K562 (cell line): ENCODE results near the gene ISYNA1. TPM values are rescaled to one million over a fixed set of nuclear protein-coding genes. Genes with fewer than 3 reads are reported as not detected.

Experiments used
- ARHGAP35 ChIP-seq: fragments of 450-650 bp; IDR thresholded peaks from 2 replicates; pipeline ENCODE4 v1.6.1; 2018; ENCODE audit not compliant: partially characterized antibody
- ARID2 ChIP-seq: fragments of 450-650 bp; IDR thresholded peaks from 2 replicates; pipeline ENCODE4 v1.6.1; 2017; ENCODE audit warnings: antibody characterized with exemption, mild to moderate bottlenecking
- CREB1 ChIP-seq, 2 experiments: sonication (generic) in 1 of 2; formaldehyde crosslinking in 1 of 2; IDR thresholded peaks; 2 replicates each; pipeline versions ENCODE4 v1.6.1 to v1.8.0; 2012 to 2022; ENCODE audit warnings: inconsistent platforms in 1 of 2, mild to moderate bottlenecking in 1 of 2, missing genetic modification reagents in 1 of 2, moderate library complexity in 1 of 2
- DIDO1 ChIP-seq: fragments of 450-650 bp; IDR thresholded peaks from 2 replicates; pipeline ENCODE4 v1.6.1; 2016; ENCODE audit warnings: low read depth, missing biosample characterization, missing genetic modification characterization
- DNMT1 ChIP-seq: fragments of 450-650 bp; IDR thresholded peaks from 2 replicates; pipeline ENCODE4 v1.6.1; 2016; ENCODE audit warnings: antibody characterized with exemption, mild to moderate bottlenecking
- DPF2 ChIP-seq: fragments of 450-650 bp; IDR thresholded peaks from 2 replicates; pipeline ENCODE4 v1.6.1; 2016
- ETS2 ChIP-seq: IDR thresholded peaks from 2 replicates; pipeline ENCODE4 v1.6.1; 2016; ENCODE audit warnings: borderline replicate concordance, missing genetic modification characterization, mild to moderate bottlenecking, moderate library complexity, missing compliant biosample characterization; ENCODE audit not compliant: poor library complexity, severe bottlenecking
- HDGF ChIP-seq: fragments of 450-650 bp; IDR thresholded peaks from 2 replicates; pipeline ENCODE4 v1.6.1; 2016
- KLF1 ChIP-seq: fragments of 450-650 bp; IDR thresholded peaks from 2 replicates; pipeline ENCODE4 v1.6.1; 2016; ENCODE audit warnings: missing genetic modification characterization, missing compliant biosample characterization
- MXI1 ChIP-seq: IDR thresholded peaks from 2 replicates; pipeline ENCODE4 v1.6.1; 2011; ENCODE audit warnings: low read depth, mild to moderate bottlenecking, improper control_type of control experiment, low read length
- NCOA1 ChIP-seq: fragments of 450-650 bp; IDR thresholded peaks from 2 replicates; pipeline ENCODE4 v1.6.1; 2016; ENCODE audit warnings: low read depth
- PKNOX1 ChIP-seq: fragments of 450-650 bp; IDR thresholded peaks from 2 replicates; pipeline ENCODE4 v1.6.1; 2016
- RBM17 ChIP-seq: fragments of 200-400 bp; formaldehyde crosslinking; IDR thresholded peaks from 2 replicates; pipeline ENCODE4 v1.6.1; 2017; ENCODE audit warnings: low read depth, mild to moderate bottlenecking, low read length, borderline replicate concordance
- RHOXF2B ChIP-seq: fragments of 250-450 bp; sonication (Bioruptor Pico); conservative IDR thresholded peaks from 2 replicates; pipeline ENCODE4 v1.5.1; 2021
- SIX5 ChIP-seq, 2 experiments: IDR thresholded peaks; 2 replicates each; pipeline ENCODE4 v1.6.1; 2011; ENCODE audit warnings: low read length in 2 of 2, borderline replicate concordance in 1 of 2, low read depth in 1 of 2, mild to moderate bottlenecking in 1 of 2, moderate library complexity in 1 of 2; ENCODE audit not compliant: insufficient read depth in 1 of 2
- SMAD2 ChIP-seq: fragments of 150-350 bp; IDR thresholded peaks from 2 replicates; pipeline ENCODE4 v1.6.1; 2014; ENCODE audit warnings: low read depth, mild to moderate bottlenecking, low read length
- TBL1XR1 ChIP-seq, 2 experiments: IDR thresholded peaks; 2 replicates each; pipeline ENCODE4 v1.6.1; 2012; ENCODE audit warnings: improper control_type of control experiment in 2 of 2, low read length in 2 of 2, mild to moderate bottlenecking in 1 of 2
- TCFL5 ChIP-seq: fragments of 250-450 bp; sonication (Bioruptor Pico); conservative IDR thresholded peaks from 2 replicates; pipeline ENCODE4 v1.6.1; 2021; ENCODE audit warnings: mild to moderate bottlenecking, moderate library complexity, matching md5 sums
- TFAM ChIP-seq: fragments of 250-450 bp; sonication (Bioruptor Pico); conservative IDR thresholded peaks from 2 replicates; pipeline ENCODE4 v1.5.0; 2021; ENCODE audit warnings: mild to moderate bottlenecking, moderate library complexity
- ZNF584 ChIP-seq: fragments of 200-800 bp; sonication (Bioruptor generic); IDR thresholded peaks from 2 replicates; pipeline ENCODE4 v1.6.1; 2016; ENCODE audit warnings: low read depth, mild to moderate bottlenecking, missing genetic modification characterization, missing compliant biosample characterization
- polyA plus RNA-seq, 8 experiments: library from polyadenylated mRNA; depleted of rRNA in 4 of 8; stranded (reverse) in 5 of 8; unstranded in 3 of 8; fragments of >200 nt; fragmentation: Nextera tagmentation in 2 of 8; fragmentation: Illumina TruSeq in 1 of 8; extraction: Ambion mirVana in 2 of 8; extraction: Trizol in 1 of 8; gene quantifications; 2 replicates each; pipeline versions ENCODE4 v1.2.1 to v1.2.3, GENCODE V29; 2011 to 2014; ENCODE audit warnings: inconsistent platforms in 1 of 8, missing spikeins in 1 of 8
- total RNA-seq, 7 experiments: library from RNA; depleted of rRNA in 6 of 7; stranded (reverse); fragments of >200 nt in 6 of 7; fragmentation: Illumina TruSeq in 2 of 7; extraction: Trizol in 2 of 7; gene quantifications; 2 replicates each; pipeline versions ENCODE4 v1.2.1 to v1.2.3, GENCODE V29; 2011 to 2021; ENCODE audit warnings: low replicate concordance in 1 of 7
- TF ChIP-seq, protein P1 (sequence below): sonication (generic); formaldehyde crosslinking; IDR thresholded peaks from 2 replicates; pipeline ENCODE4 v1.8.0; 2022; ENCODE audit warnings: missing genetic modification reagents, mild to moderate bottlenecking, borderline replicate concordance
- TF ChIP-seq, protein P2 (sequence below), 2 experiments: fragments of 450-650 bp; IDR thresholded peaks; 2 replicates each; pipeline ENCODE4 v1.6.1; 2018; ENCODE audit warnings: mild to moderate bottlenecking in 2 of 2, low read depth in 1 of 2; ENCODE audit not compliant: partially characterized antibody in 2 of 2

Gene ISYNA1
- total and polyA plus RNA-seq, 9 of the 15 experiments (the other 6 are each of a cell fraction or from before 2014, with no cell fraction given), result 21.8 to 460 (median 93.2) TPM

GRCh38 chr19:18433015-18433691, 4.8 kb downstream of the ISYNA1 start (continued):
- no peak for TF ChIP-seq DNMT1
- TF ChIP-seq NCOA1, result no peak; the same call in 1 of the 2 replicates
- TF ChIP-seq ARHGAP35, result no peak
- no peak for TF ChIP-seq ZNF584 (CRISPR knock-in tag)
- TF ChIP-seq RBM17, result no peak
- TF ChIP-seq SIX5 (IDR thresholded peaks at IDR 0.05; ENCODE audit: borderline replicate concordance in 1 of 2, insufficient read depth in 1 of 2, low read depth in 1 of 2, low read length in 2 of 2), result no peak
- no peak for TF ChIP-seq KLF1 (tag)
- TF ChIP-seq DIDO1 (tag), result no peak
- TF ChIP-seq RHOXF2B (CRISPR knock-in tag), result no peak
- no peak for TF ChIP-seq TFAM (CRISPR knock-in tag)
- no peak for TF ChIP-seq TBL1XR1 (IDR thresholded peaks at IDR 0.05; ENCODE audit: low read length in 2 of 2)
- TF ChIP-seq DPF2, result peak; percentile 47; the same call in 1 of the 2 replicates
- TF ChIP-seq CREB1 (IDR thresholded peaks at IDR 0.05), result peak; percentile 12; the same call in 1 of the 2 replicates
- peak; percentile 55 for TF ChIP-seq CREB1 (CRISPR knock-in tag; IDR thresholded peaks at IDR 0.05)
- no peak for TF ChIP-seq TCFL5 (CRISPR knock-in tag)
- TF ChIP-seq SMAD2, result no peak
- TF ChIP-seq ETS2 (tag), result no peak
- TF ChIP-seq, protein P1, sequence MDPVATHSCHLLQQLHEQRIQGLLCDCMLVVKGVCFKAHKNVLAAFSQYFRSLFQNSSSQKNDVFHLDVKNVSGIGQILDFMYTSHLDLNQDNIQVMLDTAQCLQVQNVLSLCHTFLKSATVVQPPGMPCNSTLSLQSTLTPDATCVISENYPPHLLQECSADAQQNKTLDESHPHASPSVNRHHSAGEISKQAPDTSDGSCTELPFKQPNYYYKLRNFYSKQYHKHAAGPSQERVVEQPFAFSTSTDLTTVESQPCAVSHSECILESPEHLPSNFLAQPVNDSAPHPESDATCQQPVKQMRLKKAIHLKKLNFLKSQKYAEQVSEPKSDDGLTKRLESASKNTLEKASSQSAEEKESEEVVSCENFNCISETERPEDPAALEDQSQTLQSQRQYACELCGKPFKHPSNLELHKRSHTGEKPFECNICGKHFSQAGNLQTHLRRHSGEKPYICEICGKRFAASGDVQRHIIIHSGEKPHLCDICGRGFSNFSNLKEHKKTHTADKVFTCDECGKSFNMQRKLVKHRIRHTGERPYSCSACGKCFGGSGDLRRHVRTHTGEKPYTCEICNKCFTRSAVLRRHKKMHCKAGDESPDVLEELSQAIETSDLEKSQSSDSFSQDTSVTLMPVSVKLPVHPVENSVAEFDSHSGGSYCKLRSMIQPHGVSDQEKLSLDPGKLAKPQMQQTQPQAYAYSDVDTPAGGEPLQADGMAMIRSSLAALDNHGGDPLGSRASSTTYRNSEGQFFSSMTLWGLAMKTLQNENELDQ (CRISPR knock-in tag), result no peak
- TF ChIP-seq MXI1, result peak; percentile 42; the same call in 1 of the 2 replicates
- no peak for TF ChIP-seq PKNOX1
- no peak for TF ChIP-seq HDGF
- TF ChIP-seq, protein P2, sequence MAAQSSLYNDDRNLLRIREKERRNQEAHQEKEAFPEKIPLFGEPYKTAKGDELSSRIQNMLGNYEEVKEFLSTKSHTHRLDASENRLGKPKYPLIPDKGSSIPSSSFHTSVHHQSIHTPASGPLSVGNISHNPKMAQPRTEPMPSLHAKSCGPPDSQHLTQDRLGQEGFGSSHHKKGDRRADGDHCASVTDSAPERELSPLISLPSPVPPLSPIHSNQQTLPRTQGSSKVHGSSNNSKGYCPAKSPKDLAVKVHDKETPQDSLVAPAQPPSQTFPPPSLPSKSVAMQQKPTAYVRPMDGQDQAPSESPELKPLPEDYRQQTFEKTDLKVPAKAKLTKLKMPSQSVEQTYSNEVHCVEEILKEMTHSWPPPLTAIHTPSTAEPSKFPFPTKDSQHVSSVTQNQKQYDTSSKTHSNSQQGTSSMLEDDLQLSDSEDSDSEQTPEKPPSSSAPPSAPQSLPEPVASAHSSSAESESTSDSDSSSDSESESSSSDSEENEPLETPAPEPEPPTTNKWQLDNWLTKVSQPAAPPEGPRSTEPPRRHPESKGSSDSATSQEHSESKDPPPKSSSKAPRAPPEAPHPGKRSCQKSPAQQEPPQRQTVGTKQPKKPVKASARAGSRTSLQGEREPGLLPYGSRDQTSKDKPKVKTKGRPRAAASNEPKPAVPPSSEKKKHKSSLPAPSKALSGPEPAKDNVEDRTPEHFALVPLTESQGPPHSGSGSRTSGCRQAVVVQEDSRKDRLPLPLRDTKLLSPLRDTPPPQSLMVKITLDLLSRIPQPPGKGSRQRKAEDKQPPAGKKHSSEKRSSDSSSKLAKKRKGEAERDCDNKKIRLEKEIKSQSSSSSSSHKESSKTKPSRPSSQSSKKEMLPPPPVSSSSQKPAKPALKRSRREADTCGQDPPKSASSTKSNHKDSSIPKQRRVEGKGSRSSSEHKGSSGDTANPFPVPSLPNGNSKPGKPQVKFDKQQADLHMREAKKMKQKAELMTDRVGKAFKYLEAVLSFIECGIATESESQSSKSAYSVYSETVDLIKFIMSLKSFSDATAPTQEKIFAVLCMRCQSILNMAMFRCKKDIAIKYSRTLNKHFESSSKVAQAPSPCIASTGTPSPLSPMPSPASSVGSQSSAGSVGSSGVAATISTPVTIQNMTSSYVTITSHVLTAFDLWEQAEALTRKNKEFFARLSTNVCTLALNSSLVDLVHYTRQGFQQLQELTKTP (IDR thresholded peaks at IDR 0.05; ENCODE audit: low read depth in 1 of 2, partially characterized antibody in 2 of 2), result no peak
- TF ChIP-seq ARID2, result no peak
